ELF-1 (cell line): ENCODE measurements around the gene RGR.
A peak's percentile ranks its signal among the peaks of the same experiment; 100 is the strongest.

Experiments
- DNase-seq: peaks from one replicate; pipeline ENCODE4 v3.0.0-alpha.2; 2016; ENCODE audit warnings: low read depth, low spot score

The RGR gene

GRCh38 chr10:84257343-84258020 is 12.6 kb downstream of the RGR start:
- DNase-seq, result no peak

- DNase-seq, result no peak
Observed at GRCh38 chr10:84258034-84258695, 13.3 kb downstream of the RGR start.

- no peak for DNase-seq
Observed at GRCh38 chr10:84261236-84261915, 16.5 kb downstream of the RGR start.

DNA sequence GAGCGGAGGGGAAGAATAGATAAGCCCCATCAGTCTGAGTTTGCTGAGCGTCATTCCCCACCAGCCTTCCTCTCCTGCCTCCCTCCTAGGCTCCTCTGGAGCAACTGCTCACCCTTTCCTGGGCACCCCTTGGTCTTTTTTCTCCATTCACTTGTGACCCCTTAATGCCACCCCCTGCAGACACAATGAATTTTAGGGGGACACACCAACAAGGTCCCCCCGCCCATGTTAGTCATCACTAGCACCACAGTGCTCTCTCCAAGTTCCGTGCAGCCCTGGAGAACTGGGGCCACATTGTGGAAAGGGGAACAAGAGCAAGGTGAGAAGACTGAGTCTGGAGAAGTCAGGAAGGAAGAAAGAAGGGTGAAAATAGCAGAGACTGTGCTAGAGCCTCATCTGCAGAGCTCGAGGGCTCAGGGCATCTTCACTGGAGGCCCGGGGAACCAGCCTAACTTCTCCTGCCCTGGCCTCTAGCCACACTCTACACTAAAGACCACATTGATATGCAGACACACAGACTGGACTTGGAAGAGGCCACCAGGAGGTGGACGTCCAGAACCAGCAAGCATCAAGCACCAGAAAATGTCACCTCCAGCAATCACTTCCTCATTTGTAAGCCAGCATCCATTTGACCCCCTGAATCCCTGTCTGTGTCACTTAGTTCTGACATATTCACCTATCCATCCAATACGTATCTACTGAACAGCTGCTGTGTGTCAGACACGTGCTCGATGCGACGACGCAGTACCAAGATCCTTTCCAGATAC is 17.5 kb downstream of the RGR start:
- DNase-seq, result no peak

DNA sequence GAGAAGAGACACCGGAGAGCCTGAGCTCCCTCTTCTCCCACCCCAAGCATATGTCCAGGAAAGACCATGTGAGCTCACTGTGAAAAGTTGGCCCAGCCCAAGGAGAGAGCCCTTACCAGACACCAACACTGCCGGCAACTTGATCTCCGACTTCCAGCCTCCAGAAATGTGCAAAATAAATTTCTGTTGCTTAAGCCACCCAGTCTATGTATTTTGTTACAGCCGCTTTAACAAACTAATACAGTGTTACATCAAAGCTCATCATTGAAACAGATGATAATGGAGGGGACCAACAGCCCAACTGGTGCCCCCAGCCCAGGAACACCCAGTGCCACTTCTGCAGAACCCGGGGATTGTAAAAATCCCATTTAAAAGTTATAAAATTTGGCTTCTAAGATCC is 18.9 kb downstream of the RGR start:
- no peak for DNase-seq

GRCh38 chr10:84264611-84265141 is 19.8 kb downstream of the RGR start:
- peak; percentile 78 for DNase-seq

GRCh38 chr10:84265418-84265817 is 20.6 kb downstream of the RGR start:
- DNase-seq, result no peak

- peak; percentile 67 for DNase-seq
Observed at GRCh38 chr10:84267503-84268126, 22.8 kb downstream of the RGR start.

GRCh38 chr10:84269162-84269561 is 24.3 kb downstream of the RGR start:
- DNase-seq, result no peak

- DNase-seq, result no peak
Observed at GRCh38 chr10:84269773-84270172, 24.9 kb downstream of the RGR start.

- DNase-seq, result no peak
Observed at GRCh38 chr10:84270708-84271107, 25.9 kb downstream of the RGR start.

- DNase-seq, result peak; percentile 33
Observed at GRCh38 chr10:84279876-84280475, 35.1 kb downstream of the RGR start.

GRCh38 chr10:84286695-84287094 is 41.8 kb downstream of the RGR start:
- DNase-seq, result no peak

DNA sequence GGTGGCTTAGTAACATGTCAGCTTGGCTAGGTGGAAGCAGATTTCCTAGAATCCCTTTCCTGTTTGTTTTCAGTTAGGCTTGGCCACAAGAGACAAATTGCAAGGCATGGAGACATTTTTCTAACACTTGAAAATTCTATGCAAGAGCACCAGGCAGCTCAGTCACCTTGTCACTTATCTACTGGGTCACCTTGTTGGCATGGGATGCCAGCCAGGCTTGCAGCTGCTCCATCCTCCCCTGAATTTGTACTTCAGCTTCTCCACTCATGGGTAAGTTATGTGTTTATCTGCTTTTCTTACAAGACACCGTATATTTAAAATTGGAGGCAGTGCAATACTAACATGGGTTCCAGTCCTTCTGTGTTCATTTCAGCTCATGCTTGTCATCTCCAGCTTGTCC is 43.3 kb downstream of the RGR start:
- no peak for DNase-seq

- no peak for DNase-seq
Observed at GRCh38 chr10:84289521-84290200, 44.8 kb downstream of the RGR start.

GRCh38 chr10:84290235-84290634 is 45.4 kb downstream of the RGR start:
- no peak for DNase-seq

DNA sequence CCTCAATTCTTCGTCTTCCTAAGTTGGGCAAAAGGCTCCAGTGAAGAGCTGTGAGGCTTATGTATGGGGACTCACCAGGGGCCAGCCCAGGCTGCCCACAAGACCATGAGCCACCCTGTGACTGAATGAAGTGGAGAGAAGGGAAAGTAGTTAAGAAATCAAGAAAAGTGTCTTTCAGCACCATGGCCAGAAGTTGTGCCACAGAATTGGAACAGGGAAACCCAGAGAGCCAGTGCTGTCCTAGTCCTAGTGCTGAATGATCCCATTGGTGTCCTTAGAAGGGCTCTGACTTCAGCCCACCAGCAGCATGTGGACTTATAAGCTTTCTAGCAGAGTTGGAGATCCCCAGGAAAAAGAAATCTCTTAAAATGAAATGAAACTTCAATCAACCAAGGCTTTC is 46.5 kb downstream of the RGR start:
- DNase-seq, result peak; percentile 37

- no peak for DNase-seq
Observed at GRCh38 chr10:84292502-84292901, 47.6 kb downstream of the RGR start.

DNA sequence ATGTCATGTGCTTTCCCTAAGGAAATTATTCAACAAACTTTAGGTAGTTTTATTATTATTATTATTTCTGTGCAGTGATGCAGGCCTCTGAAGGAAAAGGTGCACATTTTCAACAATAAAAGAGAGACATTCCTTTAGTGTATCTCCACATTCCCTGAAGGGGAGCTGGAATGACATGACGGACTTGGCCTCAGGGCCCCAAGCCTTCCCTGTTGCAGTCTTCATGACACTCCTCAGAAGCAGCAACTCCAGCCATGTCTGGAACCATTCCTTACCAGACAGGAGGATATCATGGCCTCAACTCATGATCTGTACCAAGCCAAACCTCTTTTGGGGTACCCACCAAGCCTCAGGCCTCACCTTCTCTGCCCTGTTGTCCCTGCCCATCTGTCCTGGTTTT is 48.3 kb downstream of the RGR start:
- DNase-seq, result no peak

DNA sequence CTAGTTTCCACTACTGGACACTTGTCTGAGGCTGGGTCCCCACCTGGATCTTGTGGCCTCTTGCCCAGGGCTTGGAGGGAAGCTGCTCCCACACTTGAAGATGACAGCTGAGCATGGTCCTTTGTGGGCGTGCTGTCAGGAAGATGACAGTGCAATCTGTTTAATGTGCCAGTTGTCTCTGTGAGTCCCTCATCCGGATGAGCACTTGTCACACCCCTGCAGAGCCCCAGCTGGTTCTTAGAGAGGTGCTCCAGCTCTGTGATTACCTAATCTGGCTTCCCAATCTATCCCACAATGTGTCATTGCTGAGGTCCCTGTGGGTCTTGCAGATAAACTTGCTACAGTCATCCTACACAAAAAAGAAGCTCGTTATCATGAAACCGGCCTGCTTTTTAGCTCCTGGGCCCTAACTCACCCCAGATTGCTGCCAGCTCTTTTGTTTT is 48.7 kb downstream of the RGR start:
- no peak for DNase-seq
